ENCODE measurements around the gene TANGO2. TPM values are rescaled to one million over a fixed set of nuclear protein-coding genes. Genes with fewer than 3 reads are reported as not detected.

Gene TANGO2
- total RNA-seq, 1 donor from 2014 or later = 84.5 TPM

GRCh38 chr22:20009018-20009491, 11.9 kb upstream of the TANGO2 start:
- intact Hi-C loops (cut with DNase I) = no loop called here
- no peak for DNase-seq (ENCODE audit: low spot score)

GRCh38 chr22:20009582-20010306, 11.2 kb upstream of the TANGO2 start:
- DNase-seq (ENCODE audit: low spot score) = no peak

GRCh38 chr22:20010307-20011122, 10.4 kb upstream of the TANGO2 start:
- DNase-seq (ENCODE audit: low spot score) = no peak
- intact Hi-C loops (cut with DNase I) = no loop called here

More at GRCh38 chr22:20009582-20010306, 11.2 kb upstream of the TANGO2 start:
- intact Hi-C loops (cut with DNase I) = no loop called here

- intact Hi-C loops (cut with DNase I) = no loop called here
- DNase-seq (ENCODE audit: low spot score) = no peak
These were observed 9.6 kb upstream of the TANGO2 start for GRCh38 chr22:20011123-20011992.

GRCh38 chr22:20011993-20012740, 8.7 kb upstream of the TANGO2 start:
- DNase-seq (ENCODE audit: low spot score) = no peak
- intact Hi-C loops (cut with DNase I) = no loop called here

GRCh38 chr22:20012741-20013331, 8.1 kb upstream of the TANGO2 start:
- no peak for DNase-seq (ENCODE audit: low spot score)
- intact Hi-C loops (cut with DNase I) = loop anchor here (1.0 kb wide), 1 partner anchor 43 kb away; no protein-coding TSS in a partner anchor

- DNase-seq (ENCODE audit: low spot score) = no peak
- intact Hi-C loops (cut with DNase I) = loop anchor here (1.0 kb wide), 1 partner anchor 43 kb away; no protein-coding TSS in a partner anchor
These were observed 7.5 kb upstream of the TANGO2 start for GRCh38 chr22:20013382-20013871.

- intact Hi-C loops (cut with DNase I) = no loop called here
- no peak for DNase-seq (ENCODE audit: low spot score)
These were observed 6.3 kb upstream of the TANGO2 start for GRCh38 chr22:20014526-20015186.

- intact Hi-C loops (cut with DNase I) = no loop called here
- DNase-seq (ENCODE audit: low spot score) = no peak
These were observed 5.7 kb upstream of the TANGO2 start for GRCh38 chr22:20015187-20015625.

GRCh38 chr22:20015971-20016733, 4.8 kb upstream of the TANGO2 start:
- intact Hi-C loops (cut with DNase I) = loop anchor here (2.0 kb wide), 1 partner anchor 115 kb away; the partner anchor contains the start of gene ZDHHC8
- no peak for DNase-seq (ENCODE audit: low spot score)

- DNase-seq (ENCODE audit: low spot score) = peak; percentile 97
- intact Hi-C loops (cut with DNase I) = loop anchor here (2.0 kb wide), 1 partner anchor 114 kb away; the partner anchor contains the start of gene ZDHHC8
These were observed 3.9 kb upstream of the TANGO2 start, which contains the start of gene ARVCF for GRCh38 chr22:20016734-20017621. Gene ARVCF (minus strand): TSS chr22:20016823. CDS start chr22:19990794, 26,029 bp downstream.

- no peak for DNase-seq (ENCODE audit: low spot score)
- intact Hi-C loops (cut with DNase I) = loop anchor here (2.0 kb wide), 1 partner anchor 113 kb away; the partner anchor contains the start of gene ZDHHC8
These were observed 3.3 kb upstream of the TANGO2 start for GRCh38 chr22:20017622-20017958.

GRCh38 chr22:20018001-20018400, 2.9 kb upstream of the TANGO2 start:
- DNase-seq (ENCODE audit: low spot score) = no peak
- intact Hi-C loops (cut with DNase I) = no loop called here

GRCh38 chr22:20019661-20020532, 1.0 kb upstream of the TANGO2 start:
- intact Hi-C loops (cut with DNase I) = loop anchor here (2.0 to 5.0 kb wide), 2 partner anchors 61 to 97 kb away; partner anchors contain the start of genes DGCR8, RANBP1 and TRMT2A
- DNase-seq (ENCODE audit: low spot score) = no peak

Measured in cardiac septum (tissue), 1 donor.